AG10803 (cell line): ENCODE measurements around the gene RAPGEF5.

Source experiments
- DNase-seq: peaks from one replicate; pipeline ENCODE4 v3.0.0; 2010; ENCODE audit warnings: low read depth
- H3K4me3 ChIP-seq: 2 replicates; pipeline ENCODE4 v1.5.1; 2011; ENCODE audit warnings: mild to moderate bottlenecking, low read length, control low read depth
- CTCF ChIP-seq: conservative IDR thresholded peaks from 2 replicates; pipeline ENCODE4 v1.5.1; 2011; ENCODE audit warnings: mild to moderate bottlenecking, low read length, control low read depth, inconsistent platforms

The RAPGEF5 gene

GRCh38 chr7:22252936-22253536 is 103.9 kb downstream of the RAPGEF5 start:
- no peak overlapping the region for H3K4me3 ChIP-seq
- DNase-seq, result no peak
- TF ChIP-seq CTCF, result no peak

DNA sequence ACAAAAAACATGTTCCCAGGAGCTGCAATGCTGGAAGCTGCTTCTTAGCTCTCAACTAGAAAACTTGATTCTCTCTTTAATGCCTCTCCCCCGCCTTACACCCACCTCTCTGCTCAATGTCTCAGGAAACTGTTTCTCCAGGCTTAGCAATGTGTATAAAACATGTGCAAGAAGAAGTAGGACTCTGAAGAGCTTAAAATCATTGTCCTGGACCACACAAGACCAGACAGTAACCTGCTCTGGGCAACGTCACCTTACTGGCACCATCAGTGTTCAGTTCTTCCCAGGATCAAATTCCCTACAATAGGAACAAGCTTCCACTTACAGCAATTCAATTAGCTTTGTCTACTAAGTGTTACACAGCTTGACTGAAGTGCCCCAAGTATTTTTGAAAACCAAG is 104.9 kb downstream of the RAPGEF5 start:
- no peak for DNase-seq
- H3K4me3 ChIP-seq, result no peak overlapping the region
- no peak for TF ChIP-seq CTCF

- no peak overlapping the region for H3K4me3 ChIP-seq
- no peak for DNase-seq
- no peak for TF ChIP-seq CTCF
Observed at GRCh38 chr7:22251281-22251680, 105.7 kb downstream of the RAPGEF5 start.

DNA sequence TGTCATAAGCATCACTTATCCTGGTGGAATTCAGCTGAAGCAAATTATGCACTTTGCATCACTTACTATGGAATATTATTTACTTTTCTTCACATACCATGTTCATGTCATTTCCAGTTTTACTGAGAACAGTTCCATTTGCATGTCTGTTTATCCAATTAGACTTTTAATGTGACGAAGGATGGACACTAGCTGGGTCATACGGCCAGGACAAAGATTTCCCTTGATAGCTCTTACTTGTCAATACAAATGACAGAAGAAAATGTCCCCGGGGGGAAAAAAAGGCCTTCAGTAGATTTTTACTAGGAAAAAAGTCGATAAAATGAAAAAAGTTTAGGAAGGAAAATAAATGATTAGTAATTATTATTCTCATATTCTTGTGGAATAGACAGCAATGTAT is 106.6 kb downstream of the RAPGEF5 start:
- DNase-seq, result no peak
- H3K4me3 ChIP-seq, result no peak overlapping the region
- TF ChIP-seq CTCF, result no peak

- no peak for DNase-seq
- H3K4me3 ChIP-seq, result no peak overlapping the region
- no peak for TF ChIP-seq CTCF
Observed at GRCh38 chr7:22248111-22248809, 108.7 kb downstream of the RAPGEF5 start.

DNA sequence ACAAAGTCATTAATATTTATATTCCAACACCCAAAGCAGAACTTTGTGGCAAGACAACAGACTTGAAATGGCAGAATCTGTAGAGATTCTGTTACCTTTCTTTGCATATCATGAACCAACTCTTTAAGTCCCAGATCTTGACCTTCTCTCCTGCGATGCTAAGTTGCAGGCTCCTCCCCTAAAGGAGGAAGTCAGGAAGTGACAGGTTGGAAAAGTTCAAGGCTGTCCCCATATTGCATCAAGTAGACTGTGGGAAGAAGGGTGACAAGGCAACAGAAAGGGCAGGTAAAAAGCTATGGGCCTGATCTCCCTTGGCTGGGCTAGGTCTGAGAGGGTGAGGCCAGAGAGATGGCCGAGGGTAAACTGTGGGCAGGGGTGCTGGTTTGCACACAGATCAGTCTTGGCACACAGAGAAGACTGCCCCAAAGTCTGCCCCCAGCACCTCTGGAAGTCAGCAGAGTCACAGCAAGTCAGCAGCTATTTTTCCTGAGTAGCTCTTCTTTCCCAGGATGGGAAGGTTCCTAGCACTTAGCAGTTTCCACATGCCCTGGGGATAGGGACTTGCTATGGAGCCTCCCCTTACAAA is 115.1 kb downstream of the RAPGEF5 start:
- H3K4me3 ChIP-seq, result no peak overlapping the region
- DNase-seq, result no peak
- TF ChIP-seq CTCF, result no peak
